Adrenal gland (tissue), 19 donors: ENCODE data around the gene GALR2. TPM values are rescaled to one million over a fixed set of nuclear protein-coding genes. Genes with fewer than 3 reads are reported as not detected.

Experiments
- DNase-seq, 7 donors: peaks; one replicate each; pipeline ENCODE4 v3.0.0-alpha.2; 2019 to 2020
- H3K27ac ChIP-seq, 5 donors: fragments of 200-600 bp; sonication (generic) in 4 of 5; 1 replicate in 3 of 5; 2 replicates in 2 of 5; pipeline versions ENCODE4 v1.5.1 to v1.8.0; 2016 to 2020; ENCODE audit warnings: mild to moderate bottlenecking in 1 of 5
- H3K27me3 ChIP-seq: fragments of 200-600 bp; 2 replicates; pipeline ENCODE4 v1.8.0; 2021
- H3K36me3 ChIP-seq, 2 donors: fragments of 200-600 bp; replicated peaks in 1 of 2; 1 replicate in 1 of 2; 2 replicates in 1 of 2; pipeline versions ENCODE4 v1.5.1 to v1.8.0; 2018 to 2022
- H3K4me1 ChIP-seq, 2 donors: fragments of 200-600 bp; replicated peaks in 1 of 2; 1 replicate in 1 of 2; 2 replicates in 1 of 2; pipeline versions ENCODE4 v1.5.1 to v1.8.0; 2018 to 2021
- H3K4me3 ChIP-seq, 4 donors: fragments of 200-600 bp; sonication (generic) in 3 of 4; one replicate each; pipeline ENCODE4 v1.5.1; 2016 to 2018
- H3K9me3 ChIP-seq, 3 donors: fragments of 200-600 bp; sonication (generic) in 1 of 3; replicated peaks in 1 of 3; 1 replicate in 2 of 3; 2 replicates in 1 of 3; pipeline versions ENCODE4 v1.5.1 to v1.8.0; 2016 to 2021
- POLR2A ChIP-seq, 2 donors: fragments of 450-650 bp; IDR thresholded peaks; one replicate each; pipeline ENCODE4 v1.6.1; 2017; ENCODE audit warnings: antibody characterized with exemption in 2 of 2, mild to moderate bottlenecking in 2 of 2, moderate library complexity in 1 of 2
- WGBS, 4 donors: extraction: QIAGEN DNeasy Blood & Tissue Kit in 2 of 4; methylation state at CpG; one replicate each; pipeline versions ENCODE4 v1.1.5 to v1.1.7; 2013 to 2017; 5-methylcytosine and 5-hydroxymethylcytosine counted together
- intact Hi-C, 2 donors: fragments of 100-400 bp; cut with DNase I; formaldehyde crosslinking; loops; one replicate each; pipeline versions ENCODE4 v1.14.1 to v1.15.0; 2022 to 2023
- long read RNA-seq, 10 donors: library from polyadenylated mRNA in 3 of 10; unstranded in 2 of 10; stranded (forward) in 1 of 10; transcript quantifications; one replicate each; pipeline ENCODE4 v2.0.0 and lab custom pipeline, GENCODE V29; 2021 to 2026
- polyA plus RNA-seq, 3 donors: library from polyadenylated mRNA; stranded (reverse); fragments of 200-250 nt in 2 of 3; fragments of 350-450 nt in 1 of 3; fragmentation: Illumina TruSeq in 1 of 3; extraction: RNeasy Lipid Tissue Mini Kit (QIAGEN cat#74804) in 1 of 3; gene quantifications; one replicate each; pipeline ENCODE4 v1.2.3, GENCODE V29; 2013 to 2014
- total RNA-seq, 9 donors: library from RNA; depleted of rRNA in 4 of 9; stranded (reverse); fragments of >200 nt in 4 of 9; fragments of 120-200 nt in 1 of 9; fragmentation: NEBNext Ultra II Directional in 1 of 9; extraction: Animal tissue kit (Norgen Biotek cat#: 25700) in 1 of 9; gene quantifications; one replicate each; pipeline versions ENCODE4 v1.1.0 to v1.2.4, GENCODE V29; 2013 to 2023
- TF ChIP-seq, protein P1 (sequence below), 6 experiments: fragments of 450-650 bp in 4 of 6; fragments of 200-600 bp in 2 of 6; sonication (generic) in 1 of 6; IDR thresholded peaks; 1 replicate in 5 of 6; 2 replicates in 1 of 6; pipeline versions ENCODE4 v1.5.1 to v1.8.0; 2016 to 2021; ENCODE audit warnings: antibody characterized with exemption in 6 of 6, mild to moderate bottlenecking in 2 of 6, moderate library complexity in 1 of 6
- donor health status: healthy with polysubstance abuse.
- donor health status: Bipolar disorder and iron deficiency.
- donor health status: DM: yes; HTN: yes; CAD: no.
- donor health status: DM: no; HTN: no; CAD: no.
- donor health status: DM: no; HTN: no; CAD: no.
- donor health status: DM: yes; HTN: yes; CAD: no.

Gene GALR2, protein sequence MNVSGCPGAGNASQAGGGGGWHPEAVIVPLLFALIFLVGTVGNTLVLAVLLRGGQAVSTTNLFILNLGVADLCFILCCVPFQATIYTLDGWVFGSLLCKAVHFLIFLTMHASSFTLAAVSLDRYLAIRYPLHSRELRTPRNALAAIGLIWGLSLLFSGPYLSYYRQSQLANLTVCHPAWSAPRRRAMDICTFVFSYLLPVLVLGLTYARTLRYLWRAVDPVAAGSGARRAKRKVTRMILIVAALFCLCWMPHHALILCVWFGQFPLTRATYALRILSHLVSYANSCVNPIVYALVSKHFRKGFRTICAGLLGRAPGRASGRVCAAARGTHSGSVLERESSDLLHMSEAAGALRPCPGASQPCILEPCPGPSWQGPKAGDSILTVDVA
- total RNA-seq: not detected
- polyA plus RNA-seq: under 1 TPM in 1 of 3 donors, not detected in 2; 0.27 TPM
- long read RNA-seq, donor 1: 0 reads
- long read RNA-seq, donor 2: 0 reads
- long read RNA-seq, donor 3: 0 reads
- long read RNA-seq, donor 4: 0 reads
- long read RNA-seq, donor 5: 0 reads
- long read RNA-seq, donor 6: 0 reads
- long read RNA-seq, donor 7: 0 reads
- long read RNA-seq, donor 8: 0 reads
- long read RNA-seq, donor 9: 0 reads
- long read RNA-seq, donor 10: 0 reads

DNA sequence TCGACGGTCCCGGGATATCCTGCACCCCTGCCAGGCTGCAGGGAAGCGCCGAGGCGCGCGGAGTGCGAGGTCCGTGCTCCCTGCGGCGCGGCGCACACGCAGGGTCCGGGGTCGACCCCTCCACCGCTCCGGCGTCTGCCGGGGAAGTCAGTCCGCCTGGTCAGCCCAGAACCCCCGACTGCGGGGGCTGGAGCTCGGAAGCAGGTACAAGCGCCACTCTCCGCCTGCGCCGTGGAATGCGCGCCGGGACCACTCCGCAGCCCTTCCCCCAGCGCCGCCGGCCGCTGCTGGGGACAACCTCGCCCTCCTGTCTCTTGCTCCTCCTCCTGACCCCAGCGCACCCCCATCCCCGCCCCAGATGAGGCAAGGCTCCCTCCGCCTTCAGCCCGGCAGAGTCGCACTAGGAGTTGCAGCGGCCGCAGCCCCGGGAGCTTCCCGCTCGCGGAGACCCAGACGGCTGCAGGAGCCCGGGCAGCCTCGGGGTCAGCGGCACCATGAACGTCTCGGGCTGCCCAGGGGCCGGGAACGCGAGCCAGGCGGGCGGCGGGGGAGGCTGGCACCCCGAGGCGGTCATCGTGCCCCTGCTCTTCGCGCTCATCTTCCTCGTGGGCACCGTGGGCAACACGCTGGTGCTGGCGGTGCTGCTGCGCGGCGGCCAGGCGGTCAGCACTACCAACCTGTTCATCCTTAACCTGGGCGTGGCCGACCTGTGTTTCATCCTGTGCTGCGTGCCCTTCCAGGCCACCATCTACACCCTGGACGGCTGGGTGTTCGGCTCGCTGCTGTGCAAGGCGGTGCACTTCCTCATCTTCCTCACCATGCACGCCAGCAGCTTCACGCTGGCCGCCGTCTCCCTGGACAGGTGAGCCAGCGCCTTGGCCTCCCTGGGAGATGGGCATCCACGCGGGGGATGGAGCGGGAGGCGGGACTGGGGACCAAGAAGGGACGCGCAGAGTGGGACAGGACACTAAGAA lies at the start of gene GALR2:
Gene GALR2 (plus strand): TSS at position 392 of the 974 bp plus-strand sequence. CDS start 103 bp downstream, at position 495.
- peaks cover 62% of the 10 kb centered on the region for H3K27me3 ChIP-seq
- peaks cover 0 to under 1% of the 10 kb centered on the region in 2 donors for H3K36me3 ChIP-seq
- peaks cover 19 to 22% of the 10 kb centered on the region in 2 donors for H3K4me1 ChIP-seq
- no peak within 1 kb of the TSS for H3K4me3 ChIP-seq
- H3K27ac ChIP-seq: no peak within 1 kb of the TSS
- DNase-seq: no peak
- TF ChIP-seq, protein P1, sequence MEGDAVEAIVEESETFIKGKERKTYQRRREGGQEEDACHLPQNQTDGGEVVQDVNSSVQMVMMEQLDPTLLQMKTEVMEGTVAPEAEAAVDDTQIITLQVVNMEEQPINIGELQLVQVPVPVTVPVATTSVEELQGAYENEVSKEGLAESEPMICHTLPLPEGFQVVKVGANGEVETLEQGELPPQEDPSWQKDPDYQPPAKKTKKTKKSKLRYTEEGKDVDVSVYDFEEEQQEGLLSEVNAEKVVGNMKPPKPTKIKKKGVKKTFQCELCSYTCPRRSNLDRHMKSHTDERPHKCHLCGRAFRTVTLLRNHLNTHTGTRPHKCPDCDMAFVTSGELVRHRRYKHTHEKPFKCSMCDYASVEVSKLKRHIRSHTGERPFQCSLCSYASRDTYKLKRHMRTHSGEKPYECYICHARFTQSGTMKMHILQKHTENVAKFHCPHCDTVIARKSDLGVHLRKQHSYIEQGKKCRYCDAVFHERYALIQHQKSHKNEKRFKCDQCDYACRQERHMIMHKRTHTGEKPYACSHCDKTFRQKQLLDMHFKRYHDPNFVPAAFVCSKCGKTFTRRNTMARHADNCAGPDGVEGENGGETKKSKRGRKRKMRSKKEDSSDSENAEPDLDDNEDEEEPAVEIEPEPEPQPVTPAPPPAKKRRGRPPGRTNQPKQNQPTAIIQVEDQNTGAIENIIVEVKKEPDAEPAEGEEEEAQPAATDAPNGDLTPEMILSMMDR (IDR thresholded peaks at IDR 0.05): no peak
- no peak for TF ChIP-seq POLR2A (IDR thresholded peaks at IDR 0.05)
- 2 to 4% (median 3%) methylated on average over 24 to 92 of the region's 92 CpGs for WGBS, 4 donors
- intact Hi-C loops: no loop called here
- H3K9me3 ChIP-seq: no peaks in the 10 kb centered on the region

DNA sequence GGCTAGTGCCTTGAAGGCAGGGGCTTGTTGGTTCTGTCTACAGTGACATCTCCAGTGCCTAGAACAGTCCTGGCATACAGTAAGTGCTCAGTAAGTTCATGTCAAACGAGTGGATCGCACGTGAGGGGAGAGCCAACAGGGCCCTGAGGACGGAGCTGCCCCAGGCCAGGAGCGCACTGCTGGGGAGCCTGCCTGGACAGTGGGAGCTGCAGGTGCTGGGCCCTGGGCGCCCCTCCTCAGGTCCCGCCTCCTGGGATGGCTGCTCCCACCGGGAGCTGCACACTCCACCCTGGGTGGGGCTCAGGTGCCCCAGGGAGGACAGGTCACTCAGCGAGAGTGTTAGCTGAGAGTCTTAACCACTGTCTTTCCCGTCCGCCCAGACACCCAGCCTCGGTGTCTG lies 49.3 kb upstream of the GALR2 start:
- no peak overlapping the region for H3K27ac ChIP-seq
- WGBS, 4 donors: 67 to 95% (median 89%) methylated on average over 1 to 12 of the region's 12 CpGs
- TF ChIP-seq, protein P1 (IDR thresholded peaks at IDR 0.05): no peak
- no peak for TF ChIP-seq POLR2A (IDR thresholded peaks at IDR 0.05)
- H3K9me3 ChIP-seq: no peaks in the 10 kb centered on the region
- H3K4me1 ChIP-seq: peaks cover 0 to 9% of the 10 kb centered on the region in 2 donors
- H3K4me3 ChIP-seq: no peak overlapping the region
- no peaks in the 10 kb centered on the region for H3K36me3 ChIP-seq
- H3K27me3 ChIP-seq: no peaks in the 10 kb centered on the region
- DNase-seq: no peak
- intact Hi-C loops: no loop called here

DNA sequence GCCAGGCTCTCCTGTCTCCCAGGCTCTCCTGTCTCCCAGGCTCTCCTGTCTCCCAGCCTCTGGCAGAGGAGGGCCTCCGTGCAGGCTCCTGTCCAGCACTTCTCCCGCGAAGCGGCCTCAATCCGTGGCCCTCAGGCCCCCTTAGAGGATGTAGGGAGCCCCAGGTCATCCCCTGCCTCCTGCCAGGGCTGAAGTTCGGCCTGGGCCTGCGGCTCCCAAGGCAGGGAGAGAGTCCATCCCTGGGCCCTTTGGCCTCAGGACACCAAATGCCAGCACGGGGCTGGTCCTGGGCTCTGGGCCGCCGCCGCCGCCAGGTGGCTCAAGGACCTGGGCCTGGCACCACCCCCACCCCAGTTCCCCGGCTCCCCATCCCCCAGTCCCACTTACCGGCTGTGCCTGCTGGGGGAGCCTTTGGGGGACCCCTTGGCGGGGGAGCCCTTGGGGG lies 47.8 kb upstream of the GALR2 start:
- Histone ChIP-seq H3K4me1 (peaks cover 0 to 9% of the 10 kb centered on the region in 2 donors), H3K27ac (no peak overlapping the region), H3K9me3 (no peaks in the 10 kb centered on the region), H3K27me3 (no peaks in the 10 kb centered on the region), H3K4me3 (no peak overlapping the region), H3K36me3 (no peaks in the 10 kb centered on the region)
- 73 to 82% (median 80%) methylated on average over 6 to 15 of the region's 15 CpGs for WGBS, 4 donors
- TF ChIP-seq POLR2A (IDR thresholded peaks at IDR 0.05): no peak
- TF ChIP-seq, protein P1 (IDR thresholded peaks at IDR 0.05): no peak
- no peak for DNase-seq
- intact Hi-C loops: no loop called here
